Amniotic epithelial cell (primary cell): ENCODE data around the gene CPA5.

ENCODE experiments used
- DNase-seq: peaks from one replicate; pipeline ENCODE4 v3.0.0-alpha.2; 2010; ENCODE audit warnings: low read depth

The CPA5 gene

GRCh38 chr7:130332259-130333053, 12.2 kb upstream of the CPA5 start:
- peak; percentile 30 for DNase-seq

DNA sequence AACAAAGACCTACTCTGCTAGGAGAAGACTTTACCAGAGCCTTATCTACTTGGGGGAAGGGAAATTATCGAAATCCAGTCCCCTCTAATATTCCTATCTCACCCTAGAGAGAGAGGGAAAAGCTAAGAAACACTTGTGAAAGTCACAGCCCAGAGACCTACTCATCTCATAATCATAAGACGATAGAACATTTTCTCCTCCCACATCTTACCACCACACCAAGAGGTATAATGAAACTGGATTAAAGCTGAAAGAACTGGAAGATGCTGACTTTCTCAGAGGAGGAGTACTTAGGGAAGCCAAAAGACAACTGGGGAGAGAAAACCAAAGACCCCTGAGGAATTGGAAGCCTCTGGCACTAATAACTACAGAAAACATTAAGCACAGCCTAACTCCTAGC, 10.8 kb upstream of the CPA5 start:
- DNase-seq = peak; percentile 13

GRCh38 chr7:130334274-130334673, 10.3 kb upstream of the CPA5 start:
- no peak for DNase-seq

DNA sequence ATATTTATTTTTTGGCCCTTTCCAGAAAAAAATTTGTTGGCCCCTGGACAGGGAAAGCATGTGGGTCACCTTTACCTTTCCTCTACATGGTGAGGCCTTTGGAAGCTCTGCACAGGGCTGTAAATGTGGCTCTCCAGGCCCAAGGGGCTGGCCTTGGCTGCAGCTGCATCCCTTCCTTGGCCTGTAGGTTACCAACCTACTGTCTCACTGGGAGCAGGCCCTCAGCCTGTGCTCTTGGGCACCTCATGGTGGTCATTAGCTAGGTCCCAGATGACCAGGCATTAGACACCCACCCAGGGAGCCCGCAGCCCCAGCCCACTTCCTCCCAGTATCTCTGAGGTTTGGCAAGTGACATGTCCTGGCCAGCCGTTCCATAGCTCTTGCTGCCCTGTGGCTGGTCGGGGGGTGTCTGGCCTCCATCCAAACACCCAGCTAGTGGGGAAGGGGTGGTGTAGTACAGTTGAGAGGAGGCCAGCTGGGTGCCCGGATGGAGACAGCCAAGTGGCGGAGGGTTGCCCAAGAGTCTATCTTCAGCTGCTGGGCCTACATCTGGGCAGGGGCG, 7.1 kb upstream of the CPA5 start:
- DNase-seq = no peak

- DNase-seq = no peak
These were observed 6.4 kb upstream of the CPA5 start for GRCh38 chr7:130338233-130338632.

GRCh38 chr7:130341882-130342281, 2.7 kb upstream of the CPA5 start:
- no peak for DNase-seq

- DNase-seq = no peak
These were observed 1.8 kb upstream of the CPA5 start for GRCh38 chr7:130342701-130343380.

DNA sequence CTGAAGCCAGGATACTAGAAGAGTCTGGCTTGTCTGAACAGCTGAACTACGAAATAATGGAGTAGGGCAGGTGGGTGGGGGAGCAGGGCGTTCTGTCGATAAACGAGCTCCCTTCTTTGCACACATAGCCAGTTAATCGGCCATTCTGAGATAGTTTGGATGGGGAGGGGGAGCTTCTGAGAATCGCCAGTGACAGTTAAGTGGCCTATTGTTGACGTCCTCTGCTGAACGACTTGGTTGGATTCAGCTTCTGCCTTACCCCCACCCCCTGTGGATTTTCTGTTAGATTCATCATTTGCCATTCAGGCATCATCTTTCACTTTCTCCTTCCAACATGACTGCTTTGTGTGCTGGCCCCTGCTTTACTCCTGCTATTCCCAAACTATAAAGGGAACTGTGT, 520 bp downstream of the CPA5 start:
- DNase-seq = no peak

- no peak for DNase-seq
These were observed 1.1 kb downstream of the CPA5 start for GRCh38 chr7:130345725-130346124.

DNA sequence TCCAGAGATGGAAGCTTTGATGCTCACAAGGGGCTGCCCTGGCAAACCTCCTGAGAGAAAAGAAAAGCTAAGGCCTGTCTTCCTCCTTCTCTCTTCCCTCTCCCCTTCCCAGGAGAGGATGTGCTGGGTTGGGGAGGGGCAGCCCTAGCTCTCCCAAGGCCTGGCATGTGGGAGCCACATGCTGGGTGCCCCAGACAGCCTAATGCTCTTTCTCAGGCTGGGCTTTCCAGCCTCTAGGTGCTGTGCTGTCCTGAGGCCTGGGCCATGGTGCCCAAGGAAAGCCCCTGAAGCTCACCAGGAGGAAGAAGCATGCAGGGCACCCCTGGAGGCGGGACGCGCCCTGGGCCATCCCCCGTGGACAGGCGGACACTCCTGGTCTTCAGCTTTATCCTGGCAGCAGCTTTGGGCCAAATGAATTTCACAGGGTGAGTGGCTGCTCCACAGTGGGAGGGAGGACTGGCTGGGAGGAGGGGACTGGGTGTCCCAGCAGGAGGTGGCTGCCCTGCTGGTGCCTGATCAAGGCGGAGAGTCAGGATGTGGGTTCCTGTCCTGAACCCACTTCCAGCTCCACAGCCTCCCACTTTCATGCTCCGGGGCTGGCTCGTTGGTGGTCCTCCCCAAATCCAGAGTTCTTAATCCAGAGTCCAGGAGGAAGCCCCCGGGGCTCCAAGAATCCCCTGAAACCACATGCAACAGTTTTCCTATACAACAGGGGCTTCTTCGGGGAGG, 1.7 kb downstream of the CPA5 start:
- no peak for DNase-seq

DNA sequence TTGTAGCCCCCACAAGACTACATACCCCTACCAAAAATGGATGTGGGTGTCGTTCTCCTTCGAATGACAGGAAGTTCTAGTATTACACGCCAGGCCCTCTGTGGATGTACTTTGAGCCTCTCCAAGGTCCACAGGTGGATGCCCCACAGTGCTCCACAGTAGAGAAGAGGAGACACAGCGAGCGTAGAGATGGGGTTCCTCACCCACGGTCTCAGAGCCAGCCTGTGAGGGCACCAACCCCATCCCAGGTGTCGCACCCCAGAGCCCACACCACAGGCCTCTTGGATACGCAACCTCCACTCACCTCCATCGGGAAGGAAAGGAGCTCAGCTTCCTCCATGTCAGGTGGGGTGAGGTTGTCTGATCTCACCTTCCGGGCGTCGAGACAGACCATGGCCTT, 2.3 kb downstream of the CPA5 start:
- no peak for DNase-seq

DNA sequence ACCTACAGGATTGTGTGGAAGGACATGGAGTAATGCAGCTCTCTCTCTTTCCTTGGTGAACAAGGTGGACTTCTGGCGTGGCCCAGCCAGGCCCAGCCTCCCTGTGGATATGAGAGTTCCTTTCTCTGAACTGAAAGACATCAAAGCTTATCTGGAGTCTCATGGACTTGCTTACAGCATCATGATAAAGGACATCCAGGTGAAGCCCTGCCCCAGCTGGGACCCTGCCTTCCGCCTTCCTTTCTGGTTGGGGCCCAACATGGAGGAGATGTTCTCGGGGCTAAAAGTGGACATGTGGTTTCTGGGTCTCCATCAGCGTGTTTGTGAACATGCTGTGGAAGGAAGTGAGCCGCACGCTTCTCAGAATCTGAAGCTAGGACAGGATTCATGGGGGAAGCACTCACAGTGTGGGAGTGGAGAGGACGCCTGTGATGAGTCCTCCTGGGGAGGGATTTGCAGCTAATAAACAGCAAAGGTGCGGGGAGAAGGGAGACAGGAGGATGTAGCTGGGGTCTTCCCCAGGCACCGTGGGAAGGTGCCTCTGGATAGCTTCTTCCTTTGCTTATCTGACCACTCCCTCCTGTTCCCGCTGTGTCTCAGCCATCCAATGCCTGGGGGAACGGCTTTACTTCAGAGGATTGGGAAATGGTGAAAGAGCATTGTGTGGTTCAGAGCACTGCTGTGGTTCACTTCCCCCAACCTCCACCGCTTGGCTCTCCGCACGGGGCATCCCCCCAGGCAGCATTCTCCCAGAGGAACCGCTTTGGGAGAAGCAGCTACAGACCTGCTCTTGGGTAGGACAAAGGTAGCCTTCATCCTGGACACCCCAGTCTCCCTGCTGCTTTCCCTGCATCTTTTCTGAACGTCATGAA, 5.5 kb downstream of the CPA5 start:
- peak; percentile 94 for DNase-seq

DNA sequence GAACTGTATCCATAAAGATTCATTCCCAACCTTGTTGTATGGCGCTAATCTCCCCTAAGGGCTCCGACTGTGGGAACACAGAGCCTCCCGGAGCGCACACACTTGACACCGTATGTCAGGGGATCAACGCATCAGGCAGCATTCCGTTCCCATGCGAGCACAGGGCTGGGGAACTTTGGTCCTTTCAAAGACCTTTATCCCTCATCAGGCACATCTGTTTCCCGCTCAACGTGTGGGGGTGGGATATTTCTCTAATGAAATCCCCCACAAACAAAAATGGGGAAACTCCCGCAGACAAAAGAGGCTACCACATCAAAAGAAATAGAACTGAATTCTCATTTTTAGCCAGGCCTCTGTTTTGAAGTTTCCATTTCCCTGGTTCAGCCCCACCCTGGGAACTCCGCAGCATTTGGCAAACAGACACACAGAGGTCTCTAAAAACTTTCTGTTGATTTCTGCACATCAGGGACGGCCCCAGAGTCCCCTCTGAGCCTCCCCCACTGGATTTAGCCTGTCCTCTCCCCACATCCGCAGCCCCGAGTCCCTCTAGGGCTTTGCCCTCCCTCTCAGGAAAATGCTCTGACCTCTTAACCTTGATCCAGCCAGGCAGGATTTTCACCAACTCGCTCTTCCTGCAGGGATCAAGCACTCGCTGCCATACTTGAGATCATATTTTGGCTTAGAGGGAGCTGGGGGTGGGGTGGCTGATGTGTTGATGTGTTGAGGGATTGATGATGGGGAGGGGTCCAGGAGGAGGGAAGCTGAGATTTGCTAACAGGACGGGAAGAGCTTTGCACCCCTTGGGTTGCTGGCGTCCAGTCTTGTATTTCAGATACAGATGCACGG, 6.6 kb downstream of the CPA5 start:
- DNase-seq = peak; percentile 46

DNA sequence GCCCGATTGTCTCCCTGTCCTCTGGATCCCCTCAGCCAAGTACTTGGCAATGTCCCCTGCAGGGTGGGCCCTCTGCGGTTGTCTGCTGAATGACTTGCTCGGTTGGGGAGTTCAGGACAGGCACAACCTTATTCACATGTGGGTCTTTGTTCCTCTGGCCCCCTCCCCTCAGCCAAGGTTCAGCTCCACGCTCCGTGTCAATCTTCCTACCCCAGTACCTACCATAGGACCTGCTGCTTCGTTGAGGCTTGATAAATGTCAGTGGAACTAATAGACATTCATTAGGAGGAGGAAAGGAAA, 7.1 kb downstream of the CPA5 start:
- DNase-seq = no peak

GRCh38 chr7:130352194-130353074, 7.8 kb downstream of the CPA5 start:
- DNase-seq = peak; percentile 81

DNA sequence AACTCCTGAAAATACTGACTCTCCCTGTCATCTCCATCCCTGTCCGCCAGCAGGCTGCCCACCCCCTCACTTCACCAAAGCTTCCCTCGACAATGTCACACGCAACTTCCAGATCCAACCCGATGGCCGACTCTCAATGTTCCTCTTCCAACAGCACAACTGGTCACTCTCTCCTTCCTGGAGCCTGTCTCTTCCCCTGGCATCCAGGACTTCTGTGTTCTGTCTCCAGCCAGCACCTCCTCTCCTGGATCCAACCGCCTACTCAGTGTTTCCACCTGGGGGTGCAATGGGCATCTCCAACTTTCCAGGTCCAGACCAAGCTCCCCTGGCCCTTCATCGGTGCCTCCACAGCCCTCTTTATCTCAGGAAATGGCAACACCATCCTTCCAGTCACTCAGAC, 8.6 kb downstream of the CPA5 start:
- no peak for DNase-seq

- peak; percentile 98 for DNase-seq
These were observed 11.7 kb downstream of the CPA5 start for GRCh38 chr7:130356121-130356875.

DNA sequence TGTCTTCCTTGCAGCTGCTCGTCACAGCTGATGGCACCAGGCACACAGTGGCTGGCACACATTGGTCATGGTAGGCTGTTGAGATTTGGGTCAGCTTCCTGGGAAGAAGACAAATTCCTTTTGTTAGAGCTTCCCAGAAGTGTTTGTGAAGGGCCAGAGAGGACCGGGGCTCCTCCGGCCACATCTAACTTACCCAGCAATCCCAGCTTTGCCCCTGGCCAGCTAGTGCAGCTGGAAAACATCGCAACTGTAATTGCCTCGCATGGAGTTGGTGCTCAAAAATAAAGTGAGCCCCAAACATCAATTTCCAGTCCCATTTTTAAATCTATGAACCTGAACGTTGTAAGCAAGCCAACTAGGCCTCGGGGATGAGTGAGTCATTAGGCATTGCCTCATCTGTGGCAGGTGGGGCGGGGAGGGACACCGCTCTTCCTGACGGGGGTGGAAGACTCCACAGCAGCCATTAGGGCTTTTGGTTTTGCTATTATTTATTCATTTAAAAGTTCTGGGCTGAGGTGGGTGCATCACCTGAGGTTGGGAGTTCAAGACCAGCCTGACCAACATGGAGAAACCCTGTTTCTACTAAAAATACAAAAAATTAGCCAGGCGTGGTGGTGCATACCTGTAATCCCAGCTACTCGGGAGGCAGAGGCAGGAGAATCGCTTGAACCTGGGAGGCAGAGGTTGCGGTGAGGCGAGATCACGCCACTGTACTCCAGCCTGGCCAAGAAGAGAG, 12.4 kb downstream of the CPA5 start:
- DNase-seq = peak; percentile 92
